ENCODE results near the gene CSMD2. TPM values are rescaled to one million over a fixed set of nuclear protein-coding genes. Genes with fewer than 3 reads are reported as not detected.

CSMD2 gene
- total RNA-seq, 2 donors from 2014 or later = 2.8 to 3.0 TPM

DNA sequence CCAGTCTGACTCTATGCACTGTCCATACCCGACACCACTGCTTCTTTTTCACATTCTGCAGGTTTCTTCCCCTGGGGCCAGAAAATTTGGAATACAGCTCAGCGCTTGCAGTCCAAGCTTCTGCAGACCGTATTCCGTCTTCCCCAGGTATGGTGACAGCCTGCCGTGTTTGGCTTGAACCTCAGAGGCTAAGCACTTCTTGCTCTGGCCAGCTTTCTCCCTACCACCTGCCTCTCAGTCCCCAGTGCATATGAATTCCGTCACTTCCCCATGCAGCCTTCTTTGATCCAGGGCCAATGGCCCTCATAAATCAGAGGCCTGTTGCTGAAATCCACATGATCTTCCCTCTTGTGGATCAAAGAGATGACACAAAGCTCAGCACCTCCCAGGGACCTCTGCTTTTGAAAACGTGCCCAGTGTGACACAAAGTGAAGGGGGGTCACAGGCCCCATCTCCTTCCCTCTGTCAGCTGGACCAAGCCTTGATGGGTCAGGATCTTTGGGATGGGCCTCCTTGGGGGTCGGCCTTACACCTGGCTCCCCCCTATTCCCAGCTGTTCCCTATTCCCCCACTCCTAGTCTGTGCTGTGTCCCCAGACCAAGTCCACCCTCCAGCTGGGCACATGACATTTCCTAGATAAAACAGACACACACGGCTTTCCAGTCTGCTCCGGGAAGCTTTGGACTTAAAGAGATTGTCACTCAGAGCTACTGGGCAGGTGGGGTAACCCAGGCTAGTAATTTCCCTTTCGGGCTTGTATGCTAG is 234.5 kb downstream of the CSMD2 start:
- no peak overlapping the region for H3K27ac ChIP-seq
- H3K27me3 ChIP-seq (replicated peaks; ENCODE audit: insufficient read depth) = no peaks in the 10 kb centered on the region
- no peak for DNase-seq (ENCODE audit: low spot score)
- no peak for TF ChIP-seq CTCF (IDR thresholded peaks at IDR 0.05)
- no peak overlapping the region for H3K4me3 ChIP-seq
- H3K4me1 ChIP-seq (ENCODE audit: control insufficient read depth in 1 of 2, low read depth in 2 of 2) = no peaks in the 10 kb centered on the region
- no peaks in the 10 kb centered on the region for H3K36me3 ChIP-seq
- no peaks in the 10 kb centered on the region for H3K9me3 ChIP-seq
- no peak for ATAC-seq (ENCODE audit: insufficient number of reproducible peaks, low FRiP score, low read depth)

DNA sequence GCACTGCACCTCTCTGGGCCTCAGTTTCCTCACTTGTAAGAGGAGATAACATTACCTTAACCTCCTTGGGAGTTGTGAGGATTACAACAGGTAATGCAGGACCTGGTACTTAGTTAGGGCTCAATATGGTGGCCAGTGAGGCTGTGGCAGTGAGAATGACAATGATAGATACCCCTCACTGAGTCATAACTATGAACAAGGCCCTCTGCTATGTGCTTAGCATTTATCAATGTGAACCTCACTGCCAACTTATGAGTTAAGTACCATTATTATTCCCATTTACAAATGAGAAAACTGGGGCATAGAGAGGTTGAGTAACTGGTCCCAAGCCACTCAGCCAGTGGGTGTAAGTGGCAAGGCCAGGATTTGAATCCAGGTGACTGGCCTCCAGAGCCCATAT is 236.8 kb downstream of the CSMD2 start:
- Histone ChIP-seq H3K4me3 (no peak overlapping the region), H3K36me3 (no peaks in the 10 kb centered on the region), H3K4me1 (ENCODE audit: control insufficient read depth in 1 of 2, low read depth in 2 of 2) (no peaks in the 10 kb centered on the region), H3K27me3 (replicated peaks; ENCODE audit: insufficient read depth) (no peaks in the 10 kb centered on the region), H3K27ac (no peak overlapping the region), H3K9me3 (no peaks in the 10 kb centered on the region)
- ATAC-seq (ENCODE audit: insufficient number of reproducible peaks, low FRiP score, low read depth) (no peak), DNase-seq (ENCODE audit: low spot score) (no peak)
- TF ChIP-seq CTCF (IDR thresholded peaks at IDR 0.05) = no peak

DNA sequence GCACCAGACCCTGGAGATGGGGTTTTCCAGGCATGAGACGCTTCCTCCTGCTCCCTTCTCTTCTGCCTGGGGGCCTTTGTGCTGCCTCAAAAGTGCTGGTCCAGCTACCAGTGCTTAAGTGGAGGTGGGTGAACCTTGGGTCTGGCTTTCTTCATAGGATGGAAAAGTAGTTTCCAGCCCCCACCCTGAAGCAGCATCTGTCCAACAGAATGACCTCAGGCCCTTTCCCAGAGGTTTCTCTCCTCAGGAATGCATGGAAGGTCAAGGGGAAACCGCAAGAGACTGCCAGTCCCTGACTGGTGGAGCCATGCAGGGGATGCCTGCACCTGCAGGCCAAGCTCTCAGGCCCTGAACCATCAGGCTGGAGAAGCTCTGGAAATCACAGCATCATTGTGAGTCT is 237.3 kb downstream of the CSMD2 start:
- DNase-seq (ENCODE audit: low spot score) (no peak), ATAC-seq (ENCODE audit: insufficient number of reproducible peaks, low FRiP score, low read depth) (no peak)
- Histone ChIP-seq H3K36me3 (no peaks in the 10 kb centered on the region), H3K9me3 (no peaks in the 10 kb centered on the region), H3K27ac (no peak overlapping the region), H3K4me3 (no peak overlapping the region), H3K27me3 (replicated peaks; ENCODE audit: insufficient read depth) (no peaks in the 10 kb centered on the region), H3K4me1 (ENCODE audit: control insufficient read depth in 1 of 2, low read depth in 2 of 2) (no peaks in the 10 kb centered on the region)
- TF ChIP-seq CTCF (IDR thresholded peaks at IDR 0.05) = no peak

DNA sequence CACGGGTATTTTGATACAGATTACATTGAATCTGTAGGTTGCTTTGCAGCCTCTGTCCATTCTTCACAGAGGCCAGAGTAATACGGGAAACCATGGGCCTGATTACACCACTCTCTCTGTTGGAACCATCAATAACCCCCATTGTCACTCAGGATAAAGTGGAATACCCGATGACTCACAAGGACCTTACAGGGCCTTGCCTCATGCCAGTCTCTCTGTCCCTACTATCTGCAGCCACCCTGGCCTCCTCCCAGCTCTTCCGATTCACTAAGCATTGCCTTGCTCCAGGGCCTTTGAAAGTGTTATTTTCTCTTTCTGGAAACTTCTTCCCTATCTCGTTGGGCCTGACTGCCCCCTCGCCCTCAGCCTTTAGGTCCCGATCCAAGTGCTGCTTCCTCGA is 239.4 kb downstream of the CSMD2 start:
- DNase-seq (ENCODE audit: low spot score) (no peak), ATAC-seq (ENCODE audit: insufficient number of reproducible peaks, low FRiP score, low read depth) (no peak)
- Histone ChIP-seq H3K4me1 (ENCODE audit: control insufficient read depth in 1 of 2, low read depth in 2 of 2) (no peaks in the 10 kb centered on the region), H3K36me3 (no peaks in the 10 kb centered on the region), H3K27ac (no peak overlapping the region), H3K27me3 (replicated peaks; ENCODE audit: insufficient read depth) (no peaks in the 10 kb centered on the region), H3K4me3 (no peak overlapping the region), H3K9me3 (no peaks in the 10 kb centered on the region)
- no peak for TF ChIP-seq CTCF (IDR thresholded peaks at IDR 0.05)

- Histone ChIP-seq H3K9me3 (no peaks in the 10 kb centered on the region), H3K4me1 (ENCODE audit: control insufficient read depth in 1 of 2, low read depth in 2 of 2) (no peaks in the 10 kb centered on the region), H3K27ac (no peak overlapping the region), H3K36me3 (no peaks in the 10 kb centered on the region), H3K4me3 (no peak overlapping the region), H3K27me3 (replicated peaks; ENCODE audit: insufficient read depth) (no peaks in the 10 kb centered on the region)
- DNase-seq (ENCODE audit: low spot score) (no peak), ATAC-seq (ENCODE audit: insufficient number of reproducible peaks, low FRiP score, low read depth) (no peak)
- TF ChIP-seq CTCF (IDR thresholded peaks at IDR 0.05) = no peak
Measured at GRCh38 chr1:33921281-33921680, 243.7 kb downstream of the CSMD2 start.

Measured in thoracic aorta (tissue), 2 donors.